Testis (tissue), 3 donors: ENCODE measurements around the gene PRDM1. TPM values are rescaled to one million over a fixed set of nuclear protein-coding genes. Genes with fewer than 3 reads are reported as not detected.

Source experiments
- DNase-seq: peaks from one replicate; pipeline ENCODE4 v3.0.0-alpha.2; 2019
- H3K27ac ChIP-seq, 2 donors: fragments of 200-600 bp; sonication (generic); one replicate each; pipeline ENCODE4 v1.5.1; 2019
- H3K27me3 ChIP-seq: fragments of 200-600 bp; sonication (generic); one replicate; pipeline ENCODE4 v1.5.1; 2019
- H3K36me3 ChIP-seq: fragments of 200-600 bp; sonication (generic); one replicate; pipeline ENCODE4 v1.5.1; 2017; ENCODE audit warnings: low read depth; ENCODE audit errors: missing control alignments
- H3K4me1 ChIP-seq: fragments of 200-600 bp; sonication (generic); one replicate; pipeline ENCODE4 v1.5.1; 2019
- H3K4me3 ChIP-seq, 2 donors: fragments of 200-600 bp; sonication (generic); one replicate each; pipeline ENCODE4 v1.5.1; 2017 to 2019
- H3K9me3 ChIP-seq: fragments of 200-600 bp; sonication (generic); one replicate; pipeline ENCODE4 v1.5.1; 2017
- CTCF ChIP-seq, 3 experiments: fragments of 450-650 bp in 2 of 3; fragments of 200-600 bp in 1 of 3; sonication (generic) in 1 of 3; IDR thresholded peaks; one replicate each; pipeline ENCODE4 v1.5.1; 2016 to 2019; ENCODE audit warnings: antibody characterized with exemption in 3 of 3, mild to moderate bottlenecking in 2 of 3, moderate library complexity in 1 of 3
- POLR2A ChIP-seq: fragments of 450-650 bp; IDR thresholded peaks from one replicate; pipeline ENCODE4 v1.6.1; 2017; ENCODE audit warnings: antibody characterized with exemption, mild to moderate bottlenecking, moderate library complexity
- WGBS, 2 donors: methylation state at CpG; one replicate each; pipeline ENCODE4 v1.1.5; 2018; 5-methylcytosine and 5-hydroxymethylcytosine counted together
- intact Hi-C: fragments of 100-400 bp; cut with DNase I; formaldehyde crosslinking; loops from one replicate; pipeline ENCODE4 v1.15.1; 2023; ENCODE audit warnings: low total_unique reads
- polyA plus RNA-seq: library from polyadenylated mRNA; stranded (reverse); fragments of 350-450 nt; fragmentation: Illumina TruSeq; extraction: RNeasy Lipid Tissue Mini Kit (QIAGEN cat#74804); gene quantifications from one replicate; pipeline ENCODE4 v1.2.3, GENCODE V29; 2014; ENCODE audit warnings: low read depth, low replicate concordance; ENCODE audit not compliant: insufficient read depth
- total RNA-seq, 2 donors: library from RNA; depleted of rRNA; stranded (reverse); fragments of >200 nt; gene quantifications; one replicate each; pipeline ENCODE4 v1.2.3, GENCODE V29; 2016

The PRDM1 gene
- total and polyA plus RNA-seq, 3 donors from 2014 or later = 3.3 to 4.1 (median 3.5) TPM

GRCh38 chr6:106107043-106107613, 21.0 kb downstream of the PRDM1 start:
- Histone ChIP-seq H3K4me1 (no peaks in the 10 kb centered on the region), H3K36me3 (no peaks in the 10 kb centered on the region), H3K4me3 (no peak overlapping the region), H3K27ac (no peak overlapping the region), H3K27me3 (no peaks in the 10 kb centered on the region), H3K9me3 (no peaks in the 10 kb centered on the region)
- DNase-seq = no peak
- TF ChIP-seq CTCF (IDR thresholded peaks at IDR 0.05) (no peak), POLR2A (no peak)
- intact Hi-C loops = no loop called here
- WGBS, 2 donors = 92 to 96% methylated on average over 13 to 14 of the region's 14 CpGs

- Histone ChIP-seq H3K36me3 (no peaks in the 10 kb centered on the region), H3K4me3 (no peak overlapping the region), H3K27ac (no peak overlapping the region), H3K4me1 (no peaks in the 10 kb centered on the region), H3K9me3 (no peaks in the 10 kb centered on the region), H3K27me3 (no peaks in the 10 kb centered on the region)
- TF ChIP-seq POLR2A (no peak), CTCF (IDR thresholded peaks at IDR 0.05) (no peak)
- 97 to 98% methylated on average over 6 of the region's 6 CpGs for WGBS, 2 donors
- no peak for DNase-seq
- intact Hi-C loops = no loop called here
These were observed 22.0 kb downstream of the PRDM1 start for GRCh38 chr6:106108129-106108528.

- Histone ChIP-seq H3K4me1 (no peaks in the 10 kb centered on the region), H3K36me3 (no peaks in the 10 kb centered on the region), H3K9me3 (no peaks in the 10 kb centered on the region), H3K27me3 (no peaks in the 10 kb centered on the region), H3K27ac (no peak overlapping the region), H3K4me3 (no peak overlapping the region)
- intact Hi-C loops = no loop called here
- TF ChIP-seq CTCF (IDR thresholded peaks at IDR 0.05) (no peak), POLR2A (no peak)
- DNase-seq = no peak
- 94 to 99% methylated on average over 3 of the region's 3 CpGs for WGBS, 2 donors
These were observed 22.9 kb downstream of the PRDM1 start for GRCh38 chr6:106109029-106109428.

- no peaks in the 10 kb centered on the region for H3K27me3 ChIP-seq
- no peak for DNase-seq
- no peak for TF ChIP-seq CTCF (IDR thresholded peaks at IDR 0.05)
- TF ChIP-seq POLR2A = no peak
These were observed 24.2 kb downstream of the PRDM1 start for GRCh38 chr6:106110164-106110826.

GRCh38 chr6:106112433-106112832, 26.3 kb downstream of the PRDM1 start:
- Histone ChIP-seq H3K36me3 (no peaks in the 10 kb centered on the region), H3K9me3 (no peaks in the 10 kb centered on the region), H3K4me1 (no peaks in the 10 kb centered on the region), H3K27me3 (no peaks in the 10 kb centered on the region), H3K27ac (no peak overlapping the region), H3K4me3 (no peak overlapping the region)
- TF ChIP-seq CTCF (IDR thresholded peaks at IDR 0.05) = no peak
- intact Hi-C loops = no loop called here
- 83% methylated on average over 2 of the region's 2 CpGs for WGBS, 2 donors
- no peak for DNase-seq

More at GRCh38 chr6:106110164-106110826, 24.2 kb downstream of the PRDM1 start:
- 59 to 63% methylated on average over 9 to 10 of the region's 10 CpGs for WGBS, 2 donors
- H3K36me3 ChIP-seq = no peaks in the 10 kb centered on the region
- no peaks in the 10 kb centered on the region for H3K9me3 ChIP-seq
- H3K4me3 ChIP-seq = no peak overlapping the region
- no peaks in the 10 kb centered on the region for H3K4me1 ChIP-seq
- intact Hi-C loops = no loop called here
- H3K27ac ChIP-seq = no peak overlapping the region
